ENCODE measurements around the gene ACYP1.

DNA sequence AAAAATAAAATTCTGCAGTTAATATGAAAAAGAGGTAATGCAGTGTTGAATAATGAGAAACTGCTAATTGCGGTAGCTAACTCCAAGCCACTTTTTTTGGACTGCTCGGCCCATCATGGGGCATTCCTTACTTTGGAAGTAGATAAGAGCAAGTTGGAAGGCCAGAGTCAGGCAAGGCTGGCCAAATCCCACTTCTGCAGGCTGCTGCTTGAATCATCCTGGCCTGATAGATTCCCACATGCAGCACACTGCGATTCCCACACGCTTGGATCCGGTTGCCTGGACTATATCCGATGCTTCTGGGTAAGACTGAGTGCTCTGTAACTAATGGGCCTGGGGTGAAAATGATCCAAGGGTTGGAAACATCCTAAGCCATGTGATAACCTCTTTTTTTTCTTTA is 50.5 kb downstream of the ACYP1 start:
- TF ChIP-seq, protein P1, sequence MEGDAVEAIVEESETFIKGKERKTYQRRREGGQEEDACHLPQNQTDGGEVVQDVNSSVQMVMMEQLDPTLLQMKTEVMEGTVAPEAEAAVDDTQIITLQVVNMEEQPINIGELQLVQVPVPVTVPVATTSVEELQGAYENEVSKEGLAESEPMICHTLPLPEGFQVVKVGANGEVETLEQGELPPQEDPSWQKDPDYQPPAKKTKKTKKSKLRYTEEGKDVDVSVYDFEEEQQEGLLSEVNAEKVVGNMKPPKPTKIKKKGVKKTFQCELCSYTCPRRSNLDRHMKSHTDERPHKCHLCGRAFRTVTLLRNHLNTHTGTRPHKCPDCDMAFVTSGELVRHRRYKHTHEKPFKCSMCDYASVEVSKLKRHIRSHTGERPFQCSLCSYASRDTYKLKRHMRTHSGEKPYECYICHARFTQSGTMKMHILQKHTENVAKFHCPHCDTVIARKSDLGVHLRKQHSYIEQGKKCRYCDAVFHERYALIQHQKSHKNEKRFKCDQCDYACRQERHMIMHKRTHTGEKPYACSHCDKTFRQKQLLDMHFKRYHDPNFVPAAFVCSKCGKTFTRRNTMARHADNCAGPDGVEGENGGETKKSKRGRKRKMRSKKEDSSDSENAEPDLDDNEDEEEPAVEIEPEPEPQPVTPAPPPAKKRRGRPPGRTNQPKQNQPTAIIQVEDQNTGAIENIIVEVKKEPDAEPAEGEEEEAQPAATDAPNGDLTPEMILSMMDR (IDR thresholded peaks at IDR 0.05): no peak
- TF ChIP-seq POLR2A (IDR thresholded peaks at IDR 0.05): no peak

All from uterus (tissue), 2 donors.